K562 (cell line): ENCODE data around the gene NUB1. TPM values are rescaled to one million over a fixed set of nuclear protein-coding genes. Genes with fewer than 3 reads are reported as not detected.

Experiments
- BRD4 ChIP-seq: fragments of 200-600 bp; sonication (generic); IDR thresholded peaks from 2 replicates; pipeline ENCODE4 v1.6.1; 2017; ENCODE audit warnings: inconsistent platforms
- FOSL1 ChIP-seq: fragments of 200-800 bp; sonication (Bioruptor generic); conservative IDR thresholded peaks from 2 replicates; pipeline ENCODE4 v1.6.1; 2016; ENCODE audit warnings: missing genetic modification characterization, missing compliant biosample characterization
- IRF2 ChIP-seq: sonication (generic); formaldehyde crosslinking; IDR thresholded peaks from 2 replicates; pipeline ENCODE4 v1.8.1; 2022; ENCODE audit warnings: mild to moderate bottlenecking, missing genetic modification reagents
- KAT7 ChIP-seq: sonication (generic); formaldehyde crosslinking; IDR thresholded peaks from 2 replicates; pipeline ENCODE4 v1.8.0; 2022; ENCODE audit warnings: missing genetic modification reagents, mild to moderate bottlenecking, borderline replicate concordance
- KDM4B ChIP-seq, 2 experiments: fragments of 450-650 bp in 1 of 2; sonication (generic) in 1 of 2; IDR thresholded peaks; 2 replicates each; pipeline ENCODE4 v1.6.1; 2016 to 2017; ENCODE audit warnings: borderline replicate concordance in 2 of 2, antibody characterized with exemption in 1 of 2, low read depth in 1 of 2, mild to moderate bottlenecking in 1 of 2
- MYC ChIP-seq, 2 experiments: fragments of 250-450 bp in 1 of 2; sonication (Bioruptor Pico) in 1 of 2; IDR thresholded peaks; 2 replicates each; pipeline versions ENCODE4 v1.5.1 to v1.6.1; 2012 to 2021; ENCODE audit warnings: low read depth in 2 of 2, borderline replicate concordance in 1 of 2, improper control_type of control experiment in 1 of 2, low read length in 1 of 2, mild to moderate bottlenecking in 1 of 2, moderate library complexity in 1 of 2
- POLR3G ChIP-seq: IDR thresholded peaks from 2 replicates; pipeline ENCODE4 v1.6.1; 2011; ENCODE audit not compliant: insufficient read length, insufficient replicate concordance; ENCODE audit errors: extremely low read depth
- SRSF1 ChIP-seq: fragments of 200-400 bp; formaldehyde crosslinking; IDR thresholded peaks from 2 replicates; pipeline ENCODE4 v1.6.1; 2017; ENCODE audit warnings: mild to moderate bottlenecking, low read depth, low read length, moderate library complexity
- ZNF77 ChIP-seq: fragments of 250-450 bp; sonication (Bioruptor Pico); IDR thresholded peaks from 2 replicates; pipeline ENCODE4 v1.5.0; 2020
- polyA plus RNA-seq, 8 experiments: library from polyadenylated mRNA; depleted of rRNA in 4 of 8; stranded (reverse) in 5 of 8; unstranded in 3 of 8; fragments of >200 nt; fragmentation: Nextera tagmentation in 2 of 8; fragmentation: Illumina TruSeq in 1 of 8; extraction: Ambion mirVana in 2 of 8; extraction: Trizol in 1 of 8; gene quantifications; 2 replicates each; pipeline versions ENCODE4 v1.2.1 to v1.2.3, GENCODE V29; 2011 to 2014; ENCODE audit warnings: inconsistent platforms in 1 of 8, missing spikeins in 1 of 8
- total RNA-seq, 7 experiments: library from RNA; depleted of rRNA in 6 of 7; stranded (reverse); fragments of >200 nt in 6 of 7; fragmentation: Illumina TruSeq in 2 of 7; extraction: Trizol in 2 of 7; gene quantifications; 2 replicates each; pipeline versions ENCODE4 v1.2.1 to v1.2.3, GENCODE V29; 2011 to 2021; ENCODE audit warnings: low replicate concordance in 1 of 7
- TF ChIP-seq, protein P1 (sequence below): fragments of 250-450 bp; sonication (Bioruptor Pico); IDR thresholded peaks from 2 replicates; pipeline ENCODE4 v1.4.0; 2020; ENCODE audit warnings: mild to moderate bottlenecking, moderate library complexity

The NUB1 gene
- total and polyA plus RNA-seq, 9 of the 15 experiments (the other 6 are each of a cell fraction or from before 2014, with no cell fraction given) = 43.2 to 159 (median 85.2) TPM

DNA sequence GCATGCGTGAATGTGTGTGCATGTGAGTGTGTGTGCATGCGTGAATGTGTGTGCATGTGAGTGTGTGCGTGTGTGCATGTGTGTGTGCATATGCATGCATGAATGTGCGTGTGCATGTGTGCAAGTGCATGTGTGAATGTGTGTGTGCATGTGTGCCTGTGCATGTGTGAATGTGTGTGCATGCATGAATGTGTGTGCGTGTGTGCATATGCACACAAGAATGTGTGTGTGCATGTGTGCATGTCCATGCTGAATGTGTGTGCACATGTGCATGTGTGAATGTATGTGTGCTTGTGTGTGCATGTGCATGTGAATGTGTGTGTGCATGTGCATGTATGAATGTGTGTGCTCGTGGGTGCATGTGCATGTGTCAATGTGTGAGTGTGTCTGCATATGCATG, 42.1 kb upstream of the NUB1 start (continued):
- TF ChIP-seq POLR3G (no peak), KDM4B (IDR thresholded peaks at IDR 0.05; ENCODE audit: borderline replicate concordance in 2 of 2, low read depth in 1 of 2) (0 out of 4 replicates have a peak, but pooled peaks of 1 of the 2 experiments have one; percentile 33), MYC (IDR thresholded peaks at IDR 0.05; ENCODE audit: low read depth, low read length) (no peak), MYC (CRISPR knock-in tag; IDR thresholded peaks at IDR 0.05; ENCODE audit: borderline replicate concordance, low read depth) (no peak), ZNF77 (CRISPR knock-in tag) (no peak), KAT7 (CRISPR knock-in tag) (no peak), IRF2 (CRISPR knock-in tag) (peak; percentile 56; the same call in 1 of the 2 replicates), SRSF1 (no peak), BRD4 (no peak), FOSL1 (tag) (no peak)
- TF ChIP-seq, protein P1, sequence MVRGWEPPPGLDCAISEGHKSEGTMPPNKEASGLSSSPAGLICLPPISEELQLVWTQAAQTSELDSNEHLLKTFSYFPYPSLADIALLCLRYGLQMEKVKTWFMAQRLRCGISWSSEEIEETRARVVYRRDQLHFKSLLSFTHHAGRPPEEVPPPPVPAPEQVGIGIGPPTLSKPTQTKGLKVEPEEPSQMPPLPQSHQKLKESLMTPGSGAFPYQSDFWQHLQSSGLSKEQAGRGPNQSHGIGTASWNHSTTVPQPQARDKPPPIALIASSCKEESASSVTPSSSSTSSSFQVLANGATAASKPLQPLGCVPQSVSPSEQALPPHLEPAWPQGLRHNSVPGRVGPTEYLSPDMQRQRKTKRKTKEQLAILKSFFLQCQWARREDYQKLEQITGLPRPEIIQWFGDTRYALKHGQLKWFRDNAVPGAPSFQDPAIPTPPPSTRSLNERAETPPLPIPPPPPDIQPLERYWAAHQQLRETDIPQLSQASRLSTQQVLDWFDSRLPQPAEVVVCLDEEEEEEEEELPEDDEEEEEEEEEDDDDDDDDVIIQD (CRISPR knock-in tag) = no peak
- TF ChIP-seq, all 486 proteins: peak for 5
